ENCODE data around the gene FHIT.

Gene FHIT

GRCh38 chr3:59758672-59759071 is 1492.6 kb downstream of the FHIT start:
- no peak for DNase-seq
- Histone ChIP-seq H3K27ac (no peak overlapping the region), H3K27me3 (replicated peaks) (no peaks in the 10 kb centered on the region), H3K4me3 (ENCODE audit: low read depth, low read length) (no peak overlapping the region), H3K36me3 (replicated peaks) (no peaks in the 10 kb centered on the region)
- in situ Hi-C loops (cut with HindIII; ENCODE audit: low pct_ligation_motif_present, low sequenced_read_pairs): no loop called here
- no peak for TF ChIP-seq CTCF (IDR thresholded peaks at IDR 0.05; ENCODE audit: low read depth, low read length, missing control alignments)

GRCh38 chr3:59756934-59757333 is 1494.3 kb downstream of the FHIT start:
- H3K4me3 ChIP-seq (ENCODE audit: low read depth, low read length): no peak overlapping the region
- no peaks in the 10 kb centered on the region for H3K27me3 ChIP-seq (replicated peaks)
- no peaks in the 10 kb centered on the region for H3K36me3 ChIP-seq (replicated peaks)
- no peak for TF ChIP-seq CTCF (IDR thresholded peaks at IDR 0.05; ENCODE audit: low read depth, low read length, missing control alignments)
- H3K27ac ChIP-seq: no peak overlapping the region
- DNase-seq: no peak
- in situ Hi-C loops (cut with HindIII; ENCODE audit: low pct_ligation_motif_present, low sequenced_read_pairs): no loop called here

GRCh38 chr3:59754456-59755129 is 1496.7 kb downstream of the FHIT start:
- in situ Hi-C loops (cut with HindIII; ENCODE audit: low pct_ligation_motif_present, low sequenced_read_pairs): no loop called here
- no peak overlapping the region for H3K27ac ChIP-seq
- no peaks in the 10 kb centered on the region for H3K27me3 ChIP-seq (replicated peaks)
- H3K4me3 ChIP-seq (ENCODE audit: low read depth, low read length): no peak overlapping the region
- no peaks in the 10 kb centered on the region for H3K36me3 ChIP-seq (replicated peaks)
- no peak for TF ChIP-seq CTCF (IDR thresholded peaks at IDR 0.05; ENCODE audit: low read depth, low read length, missing control alignments)
- DNase-seq: no peak

GRCh38 chr3:59753808-59754450 is 1497.3 kb downstream of the FHIT start:
- no peaks in the 10 kb centered on the region for H3K27me3 ChIP-seq (replicated peaks)
- in situ Hi-C loops (cut with HindIII; ENCODE audit: low pct_ligation_motif_present, low sequenced_read_pairs): no loop called here
- H3K4me3 ChIP-seq (ENCODE audit: low read depth, low read length): no peak overlapping the region
- no peak for DNase-seq
- no peak overlapping the region for H3K27ac ChIP-seq
- TF ChIP-seq CTCF (IDR thresholded peaks at IDR 0.05; ENCODE audit: low read depth, low read length, missing control alignments): no peak
- no peaks in the 10 kb centered on the region for H3K36me3 ChIP-seq (replicated peaks)

- Histone ChIP-seq H3K4me3 (ENCODE audit: low read depth, low read length) (no peak overlapping the region), H3K27me3 (replicated peaks) (no peaks in the 10 kb centered on the region), H3K36me3 (replicated peaks) (no peaks in the 10 kb centered on the region), H3K27ac (no peak overlapping the region)
- in situ Hi-C loops (cut with HindIII; ENCODE audit: low pct_ligation_motif_present, low sequenced_read_pairs): no loop called here
- no peak for DNase-seq
- TF ChIP-seq CTCF (IDR thresholded peaks at IDR 0.05; ENCODE audit: low read depth, low read length, missing control alignments): no peak
These were observed 1498.3 kb downstream of the FHIT start for GRCh38 chr3:59752925-59753324.
